GM23338 (cell line): Measurements from ENCODE around the gene MORC4. TPM values are rescaled to one million over a fixed set of nuclear protein-coding genes. Genes with fewer than 3 reads are reported as not detected.

ENCODE experiments used
- ATAC-seq: fragments of 200-7000 bp; cut with Tn5 transposase; 3 replicates; pipeline ENCODE4 v1.9.1; 2020
- DNase-seq: peaks from one replicate; pipeline ENCODE4 v3.0.0-alpha.2; 2015; ENCODE audit warnings: low spot score
- H2AFZ ChIP-seq: fragments of 200-600 bp; sonication (generic); 2 replicates; pipeline ENCODE4 v1.8.0; 2016; ENCODE audit warnings: antibody characterized with exemption, mild to moderate bottlenecking, moderate library complexity
- H3F3A ChIP-seq: fragments of 200-600 bp; sonication (generic); replicated peaks from 2 replicates; pipeline ENCODE4 v1.8.0; 2017; ENCODE audit warnings: antibody characterized with exemption, mixed run types, low read depth
- H3K27ac ChIP-seq: fragments of 200-600 bp; sonication (generic); 2 replicates; pipeline ENCODE4 v1.6.1; 2016; ENCODE audit warnings: low read depth
- H3K27me3 ChIP-seq: fragments of 200-600 bp; sonication (generic); 2 replicates; pipeline ENCODE4 v1.8.0; 2016; ENCODE audit warnings: mild to moderate bottlenecking, mixed run types, moderate library complexity; ENCODE audit not compliant: insufficient read depth
- H3K36me3 ChIP-seq: fragments of 200-600 bp; sonication (generic); 2 replicates; pipeline ENCODE4 v1.8.0; 2016; ENCODE audit warnings: mild to moderate bottlenecking; ENCODE audit not compliant: insufficient read depth
- H3K4me1 ChIP-seq: fragments of 200-600 bp; sonication (generic); 2 replicates; pipeline ENCODE4 v1.8.0; 2016; ENCODE audit warnings: mild to moderate bottlenecking, moderate library complexity; ENCODE audit not compliant: insufficient read depth
- H3K4me2 ChIP-seq: fragments of 200-600 bp; sonication (generic); 2 replicates; pipeline ENCODE4 v1.7.1; 2017; ENCODE audit warnings: mixed run types
- H3K4me3 ChIP-seq: fragments of 200-600 bp; sonication (generic); 2 replicates; pipeline ENCODE4 v1.6.1; 2016; ENCODE audit warnings: mixed run types
- H3K79me2 ChIP-seq: fragments of 200-600 bp; sonication (generic); replicated peaks from 2 replicates; pipeline ENCODE4 v1.8.0; 2017; ENCODE audit warnings: mild to moderate bottlenecking; ENCODE audit not compliant: insufficient read depth
- H3K9me2 ChIP-seq: fragments of 200-600 bp; sonication (generic); 2 replicates; pipeline ENCODE4 v1.8.0; 2017; ENCODE audit not compliant: insufficient read depth
- H4K20me1 ChIP-seq: fragments of 200-600 bp; sonication (generic); replicated peaks from 2 replicates; pipeline ENCODE4 v1.8.0; 2017; ENCODE audit warnings: mild to moderate bottlenecking; ENCODE audit not compliant: insufficient read depth
- H3K27ac Mint-ChIP-seq: 2 replicates; pipeline ENCODE4 v1.8.0; 2020; ENCODE audit warnings: inconsistent platforms, mild to moderate bottlenecking, moderate library complexity, mixed read lengths
- H3K27me3 Mint-ChIP-seq: 3 replicates; pipeline ENCODE4 v1.8.0; 2022; ENCODE audit warnings: low read depth, mild to moderate bottlenecking, moderate library complexity, mixed read lengths, inconsistent platforms; ENCODE audit not compliant: insufficient read depth, poor library complexity
- H3K36me3 Mint-ChIP-seq: 3 replicates; pipeline ENCODE4 v1.8.0; 2021; ENCODE audit warnings: low read depth, mild to moderate bottlenecking, inconsistent platforms, moderate library complexity, mixed read lengths
- H3K4me1 Mint-ChIP-seq: 3 replicates; pipeline ENCODE4 v1.8.0; 2020; ENCODE audit warnings: mild to moderate bottlenecking, inconsistent platforms, mixed read lengths
- H3K4me3 Mint-ChIP-seq: 3 replicates; pipeline ENCODE4 v1.8.0; 2021; ENCODE audit warnings: moderate library complexity, mild to moderate bottlenecking, inconsistent platforms, mixed read lengths
- H3K9me3 Mint-ChIP-seq: 3 replicates; pipeline ENCODE4 v1.8.0; 2020; ENCODE audit warnings: moderate library complexity, mild to moderate bottlenecking, inconsistent platforms, mixed read lengths
- CTCF ChIP-seq, 2 experiments: fragments of 200-600 bp in 1 of 2; sonication (generic) in 1 of 2; conservative IDR thresholded peaks; 2 replicates each; pipeline versions ENCODE4 v1.5.1 to v1.6.1; 2016 to 2017; ENCODE audit warnings: antibody characterized with exemption in 2 of 2, low read depth in 2 of 2, mild to moderate bottlenecking in 2 of 2, moderate library complexity in 1 of 2
- EZH2phosphoT487 ChIP-seq: fragments of 200-600 bp; sonication (generic); IDR thresholded peaks from one replicate; pipeline ENCODE4 v1.8.1; 2018; ENCODE audit warnings: antibody characterized with exemption; ENCODE audit not compliant: unreplicated experiment
- JUNB ChIP-seq: IDR thresholded peaks from one replicate; pipeline ENCODE4 v1.6.1; 2016; ENCODE audit warnings: antibody characterized with exemption; ENCODE audit not compliant: unreplicated experiment
- NANOG ChIP-seq: IDR thresholded peaks from 2 replicates; pipeline ENCODE4 v1.6.1; 2016; ENCODE audit warnings: antibody characterized with exemption, borderline replicate concordance
- REST ChIP-seq: IDR thresholded peaks from one replicate; pipeline ENCODE4 v1.6.1; 2018; ENCODE audit warnings: antibody characterized with exemption; ENCODE audit not compliant: unreplicated experiment
- STAT1 ChIP-seq: IDR thresholded peaks from one replicate; pipeline ENCODE4 v1.6.1; 2016; ENCODE audit warnings: antibody characterized with exemption; ENCODE audit not compliant: unreplicated experiment
- ZNF114 ChIP-seq: fragments of 250-450 bp; sonication (Bioruptor Pico); IDR thresholded peaks from 2 replicates; pipeline ENCODE4 v1.5.0; 2020; ENCODE audit warnings: mild to moderate bottlenecking, moderate library complexity
- ZNF331 ChIP-seq: fragments of 250-450 bp; sonication (Bioruptor Pico); IDR thresholded peaks from 2 replicates; pipeline ENCODE4 v1.5.0; 2020; ENCODE audit warnings: low read depth, mild to moderate bottlenecking, moderate library complexity
- polyA plus RNA-seq: library from polyadenylated mRNA; unstranded; fragments of >200 nt; fragmentation: Nextera tagmentation; extraction: Ambion mirVana; gene quantifications from 2 replicates; pipeline ENCODE4 v1.2.1, GENCODE V29; 2016
- total RNA-seq: library from RNA; depleted of rRNA; stranded (reverse); fragments of >200 nt; shearing (Covaris generic); gene quantifications from 2 replicates; pipeline ENCODE4 v1.2.3, GENCODE V29; 2014

Gene MORC4
- total and polyA plus RNA-seq, 2 experiments from 2014 or later, result 1.6 to 1.7 TPM

- Mint-ChIP-seq H3K27me3 (peaks cover 1% of the 10 kb centered on the region), H3K27ac (no peak overlapping the region), H3K9me3 (no peaks in the 10 kb centered on the region), H3K4me3 (no peak overlapping the region), H3K4me1 (no peaks in the 10 kb centered on the region), H3K36me3 (no peaks in the 10 kb centered on the region)
- Histone ChIP-seq H3K4me2 (no peak overlapping the region), H2AFZ (no peak overlapping the region), H3K27ac (no peak overlapping the region), H3K9me2 (no peaks in the 10 kb centered on the region), H3K4me3 (no peak overlapping the region), H3K4me1 (no peaks in the 10 kb centered on the region), H3K79me2 (no peaks in the 10 kb centered on the region), H3K27me3 (no peaks in the 10 kb centered on the region), H3F3A (no peaks in the 10 kb centered on the region), H4K20me1 (no peaks in the 10 kb centered on the region), H3K36me3 (no peaks in the 10 kb centered on the region)
- DNase-seq (no peak), ATAC-seq (no peak)
- no peak for TF ChIP-seq EZH2phosphoT487
- no peak for TF ChIP-seq JUNB
- TF ChIP-seq ZNF331, result no peak
- TF ChIP-seq STAT1, result no peak
- no peak for TF ChIP-seq NANOG
- no peak for TF ChIP-seq REST
- TF ChIP-seq ZNF114, result no peak
Measured at GRCh38 chrX:107029752-107030151, 29.7 kb upstream of the MORC4 start.

GRCh38 chrX:107025545-107025944, 25.5 kb upstream of the MORC4 start:
- Histone ChIP-seq H3K27ac (no peak overlapping the region), H3K4me2 (no peak overlapping the region), H3K4me3 (no peak overlapping the region), H3K9me2 (no peaks in the 10 kb centered on the region), H3K4me1 (no peaks in the 10 kb centered on the region), H3K36me3 (no peaks in the 10 kb centered on the region), H4K20me1 (no peaks in the 10 kb centered on the region), H3K27me3 (no peaks in the 10 kb centered on the region), H3F3A (no peaks in the 10 kb centered on the region), H3K79me2 (no peaks in the 10 kb centered on the region), H2AFZ (no peak overlapping the region)
- H3K4me3 Mint-ChIP-seq, result no peak overlapping the region
- H3K9me3 Mint-ChIP-seq, result no peaks in the 10 kb centered on the region
- TF ChIP-seq ZNF331 (no peak), CTCF (conservative IDR thresholded peaks at IDR 0.05; ENCODE audit: low read depth in 2 of 2) (peak; percentile 65 to 78)
- H3K36me3 Mint-ChIP-seq, result no peaks in the 10 kb centered on the region
- H3K27me3 Mint-ChIP-seq, result no peaks in the 10 kb centered on the region
- DNase-seq (peak; percentile 54), ATAC-seq (peak; percentile 42; the same call in 2 of the 3 replicates)
- H3K4me1 Mint-ChIP-seq, result no peaks in the 10 kb centered on the region
- H3K27ac Mint-ChIP-seq, result no peak overlapping the region
